A549 treated with DMSO at 1 μM for 4 hours (cell line): ENCODE measurements around the gene PTPRD. TPM values are rescaled to one million over a fixed set of nuclear protein-coding genes. Genes with fewer than 3 reads are reported as not detected.

ENCODE experiments used
- total RNA-seq: library from RNA; stranded (reverse); fragments of 200-300 nt; extraction: Qiagen RNA extraction; gene quantifications from 5 replicates; pipeline ENCODE4 v1.2.3, GENCODE V29; 2022; ENCODE audit warnings: low read depth

Gene PTPRD
- 0.09 to 0.56 TPM (median 0.36 TPM) in 5 replicates for total RNA-seq

DNA sequence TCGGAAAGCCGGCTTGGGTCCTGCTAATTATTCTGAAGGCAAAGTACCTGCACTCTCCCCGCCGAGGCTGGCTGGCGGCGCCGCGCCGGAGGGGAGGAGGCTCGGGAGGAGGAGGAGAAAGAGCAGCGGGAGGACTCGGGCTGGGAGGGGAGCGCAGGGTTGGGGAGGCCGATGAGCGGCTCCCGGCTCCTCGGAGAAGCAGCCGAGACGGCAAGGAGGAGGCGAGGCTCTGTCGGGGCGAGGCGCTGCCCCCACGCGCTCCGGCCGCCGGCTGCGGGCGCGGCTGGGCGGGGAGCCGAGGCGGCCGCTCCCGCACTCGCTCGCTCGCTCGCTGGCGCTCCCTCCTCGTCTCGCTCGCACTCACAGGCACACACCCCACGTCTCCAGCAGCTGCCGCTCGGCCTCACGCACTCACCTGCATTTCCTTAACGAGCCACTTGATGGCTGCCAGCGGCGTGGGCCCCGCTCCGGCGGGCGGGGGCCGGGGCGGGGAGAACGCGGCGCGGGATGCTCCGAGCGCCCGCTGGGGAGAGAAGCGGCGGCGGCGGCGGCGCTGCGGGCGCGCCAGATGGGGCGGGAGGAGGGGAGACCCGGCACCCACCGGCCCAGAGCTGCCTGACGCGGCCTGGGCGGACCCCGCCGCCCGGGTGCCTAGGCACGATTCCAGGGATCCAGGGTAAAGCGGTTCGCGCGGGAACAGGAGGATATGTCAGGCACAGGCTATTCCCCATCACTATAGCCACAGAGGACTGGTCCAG is at the start of gene PTPRD:
Gene PTPRD, minus strand, starts transcription at position 362 of the 758 bp plus-strand sequence.

